COR-L47 (cell line): Measurements from ENCODE around the gene KDM2B.
"Not testable (repeated sequence)": the region's sequence is repeated elsewhere in the genome, so short reads cannot be mapped to it uniquely, and the experiment has no call there.

Experiments
- DNase-seq: peaks from one replicate; lab custom pipeline; 2025; lab: John Stamatoyannopoulos, UW

KDM2B gene

DNA sequence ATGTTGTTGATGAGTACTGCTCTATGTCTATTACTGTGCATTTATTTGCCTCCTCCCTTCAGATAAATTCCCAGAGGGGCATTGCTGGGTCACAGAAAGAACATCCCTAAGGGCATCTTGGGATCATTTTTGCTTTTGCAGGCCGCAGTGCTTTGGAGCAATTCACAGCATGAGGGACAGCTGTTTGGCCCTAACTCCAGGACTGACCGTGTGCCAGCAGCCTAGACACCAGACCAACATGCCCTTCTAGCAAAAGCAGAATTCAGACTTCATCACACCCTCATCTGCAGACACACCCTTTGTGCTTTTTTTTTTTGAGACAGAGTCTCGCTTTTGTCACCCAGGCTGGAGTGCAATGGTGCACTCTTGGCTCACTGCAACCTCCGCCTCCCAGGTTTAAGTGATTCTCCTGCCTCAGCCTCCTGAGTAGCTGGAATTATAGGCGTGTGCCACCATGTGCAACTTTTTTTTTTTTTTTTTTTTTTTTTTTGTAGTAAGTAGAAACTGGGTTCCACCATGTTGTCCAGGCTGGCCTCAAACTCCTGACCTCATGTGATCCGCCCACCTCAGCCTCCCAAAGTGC lies 149.9 kb downstream of the KDM2B start:
- no peak for DNase-seq

DNA sequence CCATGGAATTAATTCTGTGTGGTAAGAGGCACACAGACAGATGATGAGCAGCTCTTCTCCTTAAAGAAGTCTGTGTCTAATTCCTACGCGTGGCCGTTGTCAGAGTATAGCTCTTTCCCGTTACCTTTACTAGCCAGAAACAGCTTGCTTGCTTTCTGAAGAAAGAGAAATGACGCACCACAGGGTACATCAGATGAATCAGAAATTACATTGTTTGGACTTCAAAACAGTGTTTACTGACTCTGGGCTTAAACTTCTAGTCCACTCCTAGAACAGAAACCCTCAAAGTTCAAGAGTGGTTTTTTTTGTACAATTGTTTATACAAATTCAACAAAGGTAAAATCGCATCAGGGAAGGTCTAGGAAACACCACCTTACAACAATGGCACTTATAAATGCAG lies 151.9 kb downstream of the KDM2B start:
- no peak for DNase-seq

DNA sequence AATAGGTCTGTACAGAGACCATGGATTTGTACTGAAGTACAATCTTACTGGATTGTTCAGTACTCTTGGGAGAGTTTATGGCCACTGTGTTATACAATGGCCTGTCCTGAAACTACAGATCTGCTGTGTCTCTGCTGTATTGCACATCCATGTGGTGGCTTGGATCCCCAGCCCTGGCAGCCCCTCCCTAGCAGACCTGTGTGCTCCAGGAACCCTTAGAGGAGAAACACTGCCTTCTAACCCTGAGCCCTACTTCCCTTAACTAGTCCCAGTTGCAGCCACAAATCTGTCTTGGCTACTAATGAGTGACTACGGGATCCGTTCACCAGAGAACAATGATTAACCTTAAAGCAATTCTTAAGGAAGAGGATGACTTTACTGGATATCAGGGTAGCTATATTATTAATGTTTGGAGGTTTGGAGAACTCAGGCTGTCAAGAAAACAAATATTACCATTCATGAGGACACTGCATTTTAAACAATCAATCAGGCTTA lies 153.2 kb downstream of the KDM2B start:
- DNase-seq, result no peak

DNA sequence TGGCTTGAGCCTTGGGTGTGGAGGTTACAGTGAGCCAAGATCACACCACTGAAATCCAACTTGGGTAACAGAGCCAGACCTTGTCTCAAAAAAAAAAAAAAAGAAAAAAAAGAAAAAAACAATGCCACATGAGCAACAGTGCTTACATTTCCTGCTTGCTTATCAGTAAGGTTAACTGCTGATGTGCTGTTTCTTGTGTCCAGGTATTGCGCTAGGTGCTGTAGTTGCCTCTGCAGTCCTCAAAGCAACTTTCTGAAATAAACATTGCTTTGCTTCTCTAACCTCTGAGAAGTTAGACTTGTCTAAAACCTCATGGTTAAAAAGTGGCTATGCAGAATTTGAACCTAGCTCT lies 156.2 kb downstream of the KDM2B start:
- DNase-seq, result no peak

DNA sequence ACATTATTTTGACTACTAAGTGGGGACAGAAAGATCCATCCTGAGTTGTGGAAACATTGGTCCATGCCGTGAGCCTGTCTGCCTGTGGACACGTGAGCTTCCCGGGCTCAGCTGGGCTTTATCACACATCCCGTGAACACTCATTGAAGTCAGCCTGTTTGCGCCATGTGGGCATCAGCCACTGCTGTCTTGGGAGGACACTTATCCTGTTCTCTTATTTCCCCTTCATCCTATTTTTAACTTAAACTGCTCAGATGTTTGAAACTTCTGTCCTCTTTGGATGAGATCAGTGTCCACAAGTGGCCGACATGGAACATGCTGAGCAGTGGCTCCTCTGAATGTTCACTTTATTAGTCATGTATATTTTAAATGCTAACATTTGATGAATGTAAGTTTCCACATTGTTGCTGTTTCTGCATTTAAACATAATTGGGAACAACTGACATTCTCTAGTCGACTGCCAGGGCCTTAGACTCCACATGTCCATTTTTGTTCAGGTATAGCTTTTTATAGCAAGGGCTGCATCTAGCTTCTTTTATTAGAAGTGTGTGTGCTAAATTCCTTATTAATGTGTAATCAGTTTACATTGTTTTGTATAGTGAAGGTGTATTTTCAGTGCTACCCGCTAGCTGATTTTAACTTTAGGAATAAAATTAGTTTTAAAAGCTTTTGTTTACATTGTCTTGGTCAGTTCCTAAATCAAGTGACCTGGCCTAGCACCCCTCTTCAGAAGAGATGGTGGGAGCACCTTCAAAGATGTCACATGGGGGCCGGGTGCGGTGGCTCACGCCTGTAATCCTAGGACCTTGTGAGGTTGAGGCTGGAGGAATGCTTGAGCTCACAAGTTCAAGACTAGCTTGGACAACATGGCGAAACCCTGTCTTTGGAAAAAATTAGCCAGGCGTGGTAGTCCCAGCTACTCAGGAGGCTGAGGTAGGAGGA lies 156.9 kb downstream of the KDM2B start:
- DNase-seq, result no peak

DNA sequence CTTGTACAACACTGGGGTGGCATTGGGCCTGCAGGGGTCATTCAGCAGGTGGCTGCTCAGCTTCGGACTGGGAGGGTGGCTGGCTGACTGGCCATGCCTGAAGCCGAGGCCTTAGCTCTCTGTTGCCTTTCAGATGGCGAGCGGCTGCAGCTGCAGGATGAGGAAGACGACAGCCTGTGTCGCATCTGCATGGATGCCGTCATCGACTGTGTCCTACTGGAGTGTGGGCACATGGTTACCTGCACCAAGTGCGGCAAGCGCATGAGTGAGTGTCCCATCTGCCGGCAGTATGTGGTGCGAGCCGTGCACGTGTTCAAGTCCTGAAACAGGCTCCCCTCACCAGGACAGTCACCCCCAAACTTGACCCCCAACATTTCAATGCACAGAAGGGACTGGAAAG lies 157.6 kb downstream of the KDM2B start:
- no peak for DNase-seq

DNA sequence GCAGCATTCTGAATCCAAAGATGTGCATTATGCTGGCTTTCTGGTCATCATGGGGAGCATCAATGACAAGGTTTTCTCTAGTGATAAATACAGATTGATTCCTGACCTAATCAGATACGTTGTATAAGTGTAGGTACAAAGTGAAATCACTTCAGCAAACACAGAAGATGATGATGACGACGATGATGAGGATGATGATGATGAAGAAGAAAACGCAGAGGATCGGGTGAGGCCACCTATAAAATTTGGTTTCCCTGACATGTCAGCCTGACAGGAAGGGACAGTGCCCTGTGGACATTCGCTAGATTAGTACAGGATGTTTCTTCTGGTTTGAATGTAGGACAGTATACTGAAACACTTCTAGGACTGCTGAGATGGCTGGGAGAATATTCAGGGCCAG lies 160.7 kb downstream of the KDM2B start:
- no peak for DNase-seq

DNA sequence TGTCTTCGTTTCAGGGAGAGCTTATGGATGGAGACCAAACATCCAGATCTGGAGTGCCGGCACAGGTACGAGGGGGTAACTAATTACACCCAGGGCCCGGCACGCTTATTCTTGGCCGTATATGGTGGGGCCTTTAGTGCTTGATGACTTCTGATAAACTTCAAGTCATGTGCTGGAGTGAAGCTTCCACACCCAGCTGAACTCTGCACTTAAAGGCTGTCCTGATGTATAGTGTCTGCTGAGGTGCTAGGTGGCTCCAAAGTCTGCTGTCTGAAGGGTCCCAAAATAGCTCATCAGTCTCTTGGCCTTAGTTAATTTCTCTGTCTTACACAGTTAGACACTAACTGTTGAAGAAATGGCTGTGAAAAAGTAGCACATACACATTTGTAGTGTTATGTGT lies 163.0 kb downstream of the KDM2B start:
- DNase-seq, result no peak

DNA sequence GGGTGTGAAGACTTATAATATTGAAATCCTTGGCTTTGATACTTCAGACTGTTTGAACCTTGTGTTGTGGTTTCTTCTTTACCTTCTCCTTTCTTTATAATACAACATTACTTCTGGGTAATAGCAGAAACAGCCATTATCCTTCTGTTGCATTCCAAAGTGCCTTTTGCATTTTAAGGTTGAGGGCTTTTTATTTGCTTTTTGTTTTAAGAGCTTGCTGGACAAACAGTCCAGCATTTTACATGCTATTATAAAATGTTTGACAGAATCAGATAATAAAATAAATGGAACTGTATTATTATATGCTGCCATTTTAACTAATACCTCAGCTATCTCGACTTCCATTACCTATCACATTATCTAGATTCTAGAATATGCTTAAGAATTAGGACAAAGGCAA lies 166.9 kb downstream of the KDM2B start:
- DNase-seq, result no peak

DNA sequence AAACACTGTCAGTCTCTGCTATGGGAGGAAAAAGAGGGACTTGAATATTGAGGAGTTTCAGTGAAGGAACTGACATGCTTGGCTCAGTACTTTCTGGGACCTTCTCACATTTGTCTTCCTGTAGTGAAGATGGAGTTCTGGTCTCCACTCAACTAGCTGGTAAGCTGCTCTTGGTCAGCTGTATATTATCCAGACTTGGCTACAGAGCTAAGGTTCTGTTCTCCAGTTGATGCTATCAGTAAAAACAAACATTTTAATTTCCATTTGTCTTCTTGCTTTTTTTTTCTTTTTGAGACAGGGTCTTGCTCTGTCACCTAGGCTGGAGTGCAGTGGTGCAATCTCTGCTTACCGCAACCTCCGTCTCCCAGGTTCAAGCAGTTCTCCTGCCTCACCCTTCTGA lies 175.6 kb downstream of the KDM2B start:
- no peak for DNase-seq

DNA sequence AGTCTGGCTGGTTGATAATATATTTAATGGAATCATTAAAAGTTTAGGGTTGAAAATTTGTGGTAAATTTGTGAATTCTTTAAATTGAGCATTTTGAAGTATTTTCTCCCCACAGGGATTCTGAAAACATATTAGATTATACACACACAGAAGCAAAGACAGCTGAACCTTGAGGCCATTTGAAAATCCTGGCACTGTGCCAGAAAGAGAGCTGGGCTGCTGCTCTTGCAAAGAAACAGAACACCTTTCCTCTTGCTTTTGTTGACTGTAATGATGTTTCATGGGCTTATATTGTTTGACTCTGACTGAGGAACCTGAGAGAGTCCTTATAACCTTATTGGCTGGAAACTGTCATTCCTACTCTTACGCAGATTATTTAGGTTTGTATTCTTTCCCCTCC lies 176.1 kb downstream of the KDM2B start:
- peak; percentile 86 for DNase-seq

DNA sequence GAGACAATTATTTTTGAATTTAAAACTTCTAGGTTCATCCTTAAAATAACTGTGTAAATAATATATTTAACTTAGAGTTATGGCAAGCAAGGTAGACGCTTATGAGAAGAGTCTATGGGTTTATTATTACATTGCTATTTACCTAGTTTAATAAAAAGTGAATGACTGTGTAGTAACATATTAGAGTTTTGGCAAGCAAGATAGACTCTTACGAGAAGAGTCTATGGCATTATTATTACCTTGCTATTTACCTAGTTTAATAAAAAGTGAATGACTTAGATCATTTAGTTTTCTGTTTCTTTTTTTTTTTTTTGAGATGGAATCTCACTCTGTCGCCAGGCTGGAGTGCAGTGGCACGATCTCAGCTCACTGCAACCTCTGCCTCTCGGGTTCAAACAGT lies 177.1 kb downstream of the KDM2B start:
- DNase-seq, result no peak

DNA sequence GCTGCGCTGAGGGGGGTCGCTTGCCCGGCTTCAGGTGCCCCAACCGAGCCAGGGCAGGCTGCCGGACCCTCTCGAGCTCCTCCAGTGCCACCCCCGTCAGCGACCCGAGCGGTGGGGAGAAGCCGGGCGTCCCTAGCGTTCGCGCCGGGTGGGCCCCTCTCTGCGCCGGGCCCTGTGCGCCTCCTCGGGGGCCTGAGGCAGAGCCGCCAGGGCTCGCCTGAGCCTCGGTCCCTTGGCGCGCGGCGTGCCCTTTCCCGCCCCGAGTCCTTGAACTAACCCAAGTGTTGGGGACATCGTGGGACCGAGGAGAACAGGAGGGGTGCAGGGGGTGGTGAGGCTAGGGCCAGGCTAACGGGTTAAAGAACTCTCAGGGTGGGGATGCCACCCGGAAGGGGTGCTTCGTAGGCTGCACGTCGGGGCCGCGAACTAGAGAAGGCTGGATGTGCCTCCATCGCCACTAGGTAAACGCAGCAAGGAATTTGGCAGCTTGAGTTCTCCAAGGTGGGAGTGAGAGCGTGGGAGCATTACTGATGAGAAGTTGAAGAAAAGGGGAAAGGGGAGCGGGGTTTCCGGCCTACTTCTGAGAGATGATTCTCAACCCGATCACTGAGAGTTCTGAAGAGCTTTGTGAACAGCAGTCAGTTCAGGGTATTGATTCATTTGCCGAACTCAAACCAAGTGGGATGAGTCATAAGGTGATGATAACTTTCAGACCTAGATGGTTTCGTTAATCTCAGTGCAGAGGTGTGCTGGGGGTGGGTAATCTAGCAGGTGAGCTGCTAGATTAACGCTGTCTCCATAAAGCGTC lies 180.3 kb downstream of the KDM2B start:
- no peak for DNase-seq

DNA sequence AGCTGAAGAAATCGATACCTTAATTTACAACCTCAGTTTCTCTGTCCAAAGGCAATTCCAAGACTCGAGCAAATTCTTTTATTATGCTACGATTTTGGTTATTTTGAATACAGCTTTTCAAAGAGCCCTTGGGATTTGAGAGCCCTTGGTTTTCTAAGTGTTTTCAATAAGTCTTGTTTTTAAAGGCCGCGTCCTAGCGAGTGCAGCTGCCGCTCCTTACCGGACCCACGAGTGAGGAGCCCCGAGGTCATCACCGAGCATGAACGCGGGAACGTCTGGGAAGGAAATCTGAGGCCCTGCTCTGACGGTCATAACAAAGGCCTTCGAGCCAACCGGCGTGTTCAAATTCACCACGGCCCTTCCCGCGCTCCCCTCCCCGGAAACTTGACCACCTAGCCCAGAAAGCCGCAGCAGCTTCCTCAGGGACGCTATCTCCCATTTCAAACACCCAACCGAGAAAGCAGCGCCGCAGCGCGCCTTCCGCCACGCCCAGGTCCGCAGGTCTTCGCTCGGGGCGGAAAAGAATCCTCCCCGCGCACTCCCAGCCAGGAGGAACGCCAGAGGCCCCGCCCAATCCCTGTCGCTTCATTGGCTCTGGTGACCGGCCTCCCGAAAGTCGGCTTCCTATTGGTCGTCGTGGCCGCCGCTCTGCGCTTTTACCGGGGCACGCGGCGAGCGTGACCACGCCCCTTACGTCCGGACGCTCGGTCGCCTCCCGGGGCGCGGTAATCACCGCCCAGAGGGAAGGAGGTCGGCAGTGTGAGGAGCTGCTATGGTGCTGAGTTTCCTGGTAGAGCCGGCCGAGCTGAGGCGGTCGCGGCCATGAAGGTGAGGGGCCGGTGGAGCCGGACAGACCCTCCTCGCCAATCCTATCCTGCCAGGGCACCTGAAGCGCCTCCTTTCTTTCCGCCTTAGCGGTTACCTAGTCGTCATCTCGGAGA lies 181.2 kb downstream of the KDM2B start, which contains the start of gene RNF34:
Gene RNF34 (plus strand): TSS at position 728 of the 941 bp plus-strand sequence. CDS start 95 bp downstream, at position 823.
- peak; percentile 99 for DNase-seq

DNA sequence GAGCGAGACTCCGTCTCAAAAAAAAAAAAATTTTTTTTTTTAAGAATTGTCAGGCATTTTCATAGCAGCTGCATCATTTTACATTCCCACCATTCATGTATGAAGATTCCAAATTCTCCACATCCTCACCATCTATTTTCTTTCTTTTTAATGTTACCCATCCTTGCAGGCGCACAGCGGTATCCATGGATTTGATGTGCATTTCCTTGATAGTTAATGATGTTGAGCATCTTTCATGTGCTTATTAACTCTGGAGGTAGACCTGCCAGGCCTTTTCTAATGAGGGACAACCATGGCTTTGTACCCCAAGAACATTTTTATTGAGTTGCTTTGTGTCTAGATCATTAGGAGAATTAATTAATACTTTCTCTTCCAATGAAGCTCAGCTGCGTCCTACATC lies 182.5 kb downstream of the KDM2B start:
- no peak for DNase-seq

DNA sequence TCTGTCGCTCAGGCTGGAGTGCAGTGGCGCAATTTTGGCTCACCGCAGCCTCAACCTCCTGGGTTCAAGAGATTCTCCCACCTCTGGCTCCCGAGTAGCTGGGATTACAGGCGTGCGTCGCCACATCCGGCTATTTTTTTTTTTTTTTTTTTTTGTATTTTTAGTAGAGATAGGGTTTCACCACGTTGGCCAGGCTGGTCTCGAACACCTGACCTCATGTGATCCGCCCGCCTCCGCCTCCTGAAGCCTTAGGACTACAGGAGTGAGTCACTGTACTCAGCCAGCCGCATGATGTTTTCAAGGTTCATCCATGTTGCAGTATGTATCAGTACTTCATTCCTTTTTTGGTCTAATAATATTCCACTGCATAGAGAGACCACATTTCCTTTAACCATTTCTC lies 183.3 kb downstream of the KDM2B start:
- DNase-seq, result no peak

DNA sequence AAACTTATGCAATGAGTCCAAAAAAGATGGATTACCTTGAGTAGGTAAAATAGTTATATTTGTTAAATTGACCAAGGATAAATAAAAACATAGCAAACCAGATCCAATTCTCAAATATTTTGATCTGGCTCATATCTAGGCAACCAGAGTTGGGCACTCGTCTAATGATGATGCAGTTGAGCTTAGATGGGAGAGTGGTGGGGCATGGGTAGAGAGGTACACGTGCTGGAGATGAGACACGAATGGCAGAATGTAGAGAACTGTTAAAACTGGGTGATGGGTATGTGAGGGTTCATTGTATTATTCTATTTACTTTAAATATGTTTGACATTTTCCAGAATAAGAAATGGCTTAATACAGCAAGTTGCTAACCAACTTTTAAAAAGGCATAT lies 188.5 kb downstream of the KDM2B start:
- DNase-seq, result no peak

DNA sequence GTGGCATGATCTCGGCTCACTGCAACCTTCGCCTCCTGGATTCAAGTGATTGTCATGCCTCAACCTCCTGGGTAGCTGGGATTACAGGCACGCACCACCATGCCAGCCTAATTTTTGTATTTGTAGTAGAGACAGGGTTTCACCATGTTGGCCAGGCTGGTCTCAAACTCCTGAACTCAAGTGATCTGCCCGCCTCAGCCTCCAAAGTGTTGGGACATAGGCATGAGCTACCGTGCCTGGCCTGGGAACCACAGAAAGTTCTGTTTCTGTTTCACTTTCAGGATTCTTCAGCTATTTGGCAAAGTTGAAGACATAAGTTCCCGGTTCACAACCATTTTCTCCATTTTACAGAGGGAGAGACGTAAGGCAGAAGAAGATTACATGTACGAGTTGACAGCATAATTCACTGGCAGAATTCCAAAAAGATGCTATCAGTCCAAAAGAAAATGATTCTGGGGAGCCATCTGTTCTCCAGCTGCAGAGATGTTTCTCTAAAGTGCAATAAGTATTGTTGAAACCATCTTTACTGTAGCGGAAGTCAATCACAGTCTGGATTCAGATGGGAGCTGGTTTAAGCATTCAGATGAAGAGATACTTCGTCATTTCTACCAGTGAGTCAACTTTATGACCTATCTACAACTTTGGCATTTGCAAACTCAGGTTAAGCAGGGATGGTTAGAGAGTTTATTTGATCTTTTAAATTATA lies 189.1 kb downstream of the KDM2B start:
- no peak for DNase-seq

DNA sequence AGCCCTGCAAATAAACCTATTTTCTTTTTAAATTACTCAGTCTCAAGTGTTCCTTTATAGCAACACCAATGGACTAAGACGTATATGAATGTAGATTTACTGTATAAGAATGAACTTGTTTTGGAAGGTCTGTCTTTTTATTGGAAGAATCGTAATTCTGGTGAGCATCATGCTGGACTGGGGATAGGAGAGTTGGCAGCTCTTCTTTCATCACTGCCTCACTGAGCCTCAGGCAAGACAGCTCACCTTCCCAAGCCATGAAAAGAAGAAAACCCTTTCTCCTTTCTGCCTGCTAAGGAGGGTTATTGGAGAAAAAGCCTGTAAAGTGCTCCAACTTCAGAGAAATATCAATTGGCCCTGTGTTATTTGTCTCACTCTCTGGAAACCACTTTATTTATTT lies 190.0 kb downstream of the KDM2B start:
- no peak for DNase-seq

DNA sequence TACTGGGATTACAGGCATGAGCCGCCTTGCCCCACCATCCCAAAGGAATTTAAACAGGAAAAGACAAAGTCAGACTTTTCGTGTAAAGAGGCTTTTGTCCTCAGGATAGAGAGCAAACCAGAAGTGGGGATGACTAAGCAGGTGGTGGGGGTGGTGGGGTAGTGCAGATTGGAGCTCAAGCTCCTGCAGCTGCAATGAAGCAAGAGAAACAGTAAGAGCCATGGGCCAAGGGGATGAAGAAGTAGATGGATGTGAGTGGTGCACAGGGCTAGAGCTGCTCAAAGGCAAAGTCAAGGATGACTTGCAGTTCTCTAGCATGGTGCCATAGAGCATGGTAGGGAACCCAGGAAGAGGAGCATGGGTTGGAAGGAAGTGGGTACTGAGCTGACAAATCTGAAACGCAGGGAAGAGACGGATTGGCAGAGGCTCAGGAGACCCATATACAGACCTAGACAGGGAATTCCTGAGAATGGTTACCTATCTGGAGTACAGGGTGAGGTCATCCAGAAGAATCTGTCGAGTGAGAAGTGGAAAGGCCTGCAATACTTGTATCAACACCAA lies 192.3 kb downstream of the KDM2B start:
- no peak for DNase-seq

DNA sequence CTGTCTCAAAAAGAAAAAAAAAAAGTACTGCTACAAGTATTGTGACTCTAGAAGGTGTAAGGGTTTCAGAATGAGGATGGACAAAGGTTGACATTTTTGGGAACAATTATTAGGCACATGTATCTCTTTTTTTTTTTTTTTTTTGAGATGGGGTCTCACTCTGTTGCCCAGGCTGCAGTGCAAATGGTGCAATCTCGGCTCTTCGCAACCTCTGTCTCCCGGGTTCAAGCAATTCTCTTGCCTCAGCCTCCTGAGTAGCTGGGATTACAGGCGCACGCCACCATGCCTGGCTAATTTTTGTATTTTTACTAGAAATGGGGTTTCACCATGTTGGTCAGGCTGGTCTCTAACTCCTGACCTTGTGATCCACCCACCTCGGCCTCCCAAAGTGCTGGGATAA lies 195.9 kb downstream of the KDM2B start:
- not testable (repeated sequence) for DNase-seq
